Erythroblast (primary cell): ENCODE results near the gene MICA.

Experiments used
- GATA1 ChIP-seq: IDR thresholded peaks from 2 replicates; pipeline ENCODE4 v1.6.1; 2011; ENCODE audit warnings: low read depth, mild to moderate bottlenecking, control low read depth, low read length, moderate library complexity
- POLR2A ChIP-seq: IDR thresholded peaks from 2 replicates; pipeline ENCODE4 v1.6.1; 2011; ENCODE audit warnings: mild to moderate bottlenecking, low read length

GRCh38 chr6:31418251-31418650 lies 14.9 kb downstream of the MICA start:
- no peak for TF ChIP-seq POLR2A
- TF ChIP-seq GATA1, result no peak
